Anterior cingulate cortex (tissue), 58 donors: ENCODE results near the gene PKP4.

Experiments
- DNase-seq, 58 donors: peaks; one replicate each; lab custom pipeline; 2025; lab: John Stamatoyannopoulos, UW

PKP4 gene

GRCh38 chr2:158582670-158583069 lies 125.9 kb downstream of the PKP4 start:
- DNase-seq: no peak

GRCh38 chr2:158583923-158584322 lies 127.2 kb downstream of the PKP4 start:
- DNase-seq: no peak

DNA sequence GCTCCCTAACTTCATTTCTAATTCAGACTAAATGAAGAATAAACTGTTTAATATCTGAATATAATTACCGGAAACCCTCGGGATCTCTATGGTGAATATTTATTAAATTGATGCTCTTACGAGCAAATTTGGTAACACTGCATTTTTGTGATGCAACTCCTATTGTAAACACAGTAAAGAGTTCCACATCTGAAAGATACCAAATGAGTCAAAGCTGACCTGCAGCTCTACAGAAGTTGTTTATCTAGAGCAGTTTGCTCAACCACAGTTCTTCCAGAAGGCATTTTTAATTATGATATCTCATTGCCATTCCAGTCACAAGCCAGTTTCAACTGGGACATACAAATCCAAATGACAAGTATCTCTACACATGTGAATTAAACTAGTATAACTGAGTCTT lies 129.7 kb downstream of the PKP4 start:
- DNase-seq: no peak

GRCh38 chr2:158589303-158589702 lies 132.6 kb downstream of the PKP4 start:
- no peak for DNase-seq

DNA sequence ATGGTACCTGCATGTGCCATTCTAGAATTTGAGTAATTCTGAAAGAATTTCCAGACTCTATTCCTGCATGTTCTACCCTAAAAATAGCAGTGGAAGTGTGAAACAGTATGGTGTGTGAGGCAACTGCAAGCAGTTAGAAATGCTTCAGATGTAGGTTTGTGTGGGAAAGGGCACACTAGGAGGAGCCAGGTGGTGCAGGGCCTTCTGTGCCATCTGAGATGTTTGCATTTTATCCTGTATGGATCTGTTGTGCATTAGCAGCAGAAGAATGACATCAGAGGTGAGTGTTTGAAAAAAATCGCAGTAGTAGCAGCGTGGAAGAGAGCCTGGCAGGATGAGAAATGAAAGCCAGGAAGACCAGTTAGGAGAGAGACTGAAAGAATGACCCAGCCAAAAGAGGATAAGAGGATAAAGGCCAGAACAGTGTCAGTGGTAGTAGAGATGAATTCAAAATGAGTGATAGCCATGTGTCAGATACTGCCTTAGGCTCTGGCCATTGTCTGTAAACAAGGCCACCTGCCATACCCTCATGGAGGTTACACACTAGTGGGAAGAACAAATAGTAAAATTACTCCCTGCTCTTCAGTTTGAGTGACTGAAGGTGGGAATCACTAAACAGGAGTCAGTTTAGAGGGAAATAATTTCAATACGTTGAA lies 142.2 kb downstream of the PKP4 start:
- peak in 1 of 58 donors; percentile 13 for DNase-seq

DNA sequence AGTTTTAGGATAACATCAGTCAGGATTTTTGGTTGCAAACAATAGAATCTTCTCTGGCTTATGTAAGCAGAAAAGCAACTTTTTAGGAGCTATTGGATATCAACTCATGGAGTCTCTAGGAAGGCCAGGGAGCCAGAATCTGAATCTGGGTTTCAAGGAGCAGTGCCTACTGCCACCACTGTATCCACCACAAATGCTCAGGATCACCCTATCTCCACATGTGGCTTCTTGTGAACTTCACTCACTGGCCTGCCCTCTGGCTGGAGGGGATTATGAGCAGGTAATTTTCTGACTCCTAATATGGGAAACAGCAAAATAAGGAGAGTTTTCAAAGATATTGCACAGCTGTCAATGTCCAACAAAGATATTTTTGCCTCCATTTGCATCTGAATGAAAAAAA lies 142.9 kb downstream of the PKP4 start:
- DNase-seq: no peak

DNA sequence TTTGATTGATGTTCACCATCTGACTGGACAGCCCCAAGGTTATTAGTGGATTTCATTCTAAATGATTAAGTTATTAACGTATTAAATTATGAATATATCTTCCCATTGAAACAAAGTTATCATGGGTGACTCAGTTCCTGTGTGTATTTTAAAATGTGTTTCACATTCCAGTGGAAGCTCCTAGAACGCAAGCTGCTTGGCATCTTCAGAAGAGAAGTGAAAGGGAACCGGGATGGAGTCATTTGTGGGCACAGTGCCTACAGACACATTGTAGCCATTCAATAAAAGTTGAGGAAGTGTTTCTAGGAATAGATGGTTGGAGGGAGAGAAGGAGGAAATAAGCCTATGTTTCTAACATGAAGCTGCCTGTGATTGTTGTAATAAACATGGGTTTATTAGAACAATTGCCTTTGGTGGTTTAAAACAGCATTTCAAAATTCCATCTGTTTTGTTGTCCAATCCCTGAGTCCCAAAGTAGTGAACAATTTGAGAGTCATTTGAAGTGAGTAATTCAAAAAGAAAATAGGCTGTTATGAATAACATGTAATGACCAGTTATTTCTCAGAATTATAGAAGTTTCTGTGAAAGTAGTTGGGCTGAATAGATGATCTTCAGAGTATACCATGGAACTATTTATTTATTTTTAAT lies 143.5 kb downstream of the PKP4 start:
- DNase-seq: peak in 6 of 58 donors; percentile 7 to 41 (median 12)

DNA sequence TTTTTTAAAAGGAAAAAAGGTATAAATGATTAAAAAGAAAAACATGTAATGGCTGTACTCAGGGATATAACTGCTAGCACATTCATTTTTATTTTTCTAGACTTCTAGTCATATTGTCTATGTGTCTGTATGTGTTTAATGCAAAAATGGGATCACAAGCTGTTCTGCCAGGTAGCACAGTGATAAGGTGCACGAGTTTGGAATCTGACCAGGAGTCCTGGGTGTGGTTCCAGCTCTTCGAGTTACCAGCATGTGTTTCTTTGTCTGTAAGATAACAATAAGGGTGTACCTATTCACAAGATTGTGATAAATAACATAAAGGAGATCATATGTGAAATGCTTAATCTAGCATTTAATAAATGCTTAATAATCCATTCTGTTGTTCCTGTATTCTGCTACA lies 145.3 kb downstream of the PKP4 start:
- no peak for DNase-seq

DNA sequence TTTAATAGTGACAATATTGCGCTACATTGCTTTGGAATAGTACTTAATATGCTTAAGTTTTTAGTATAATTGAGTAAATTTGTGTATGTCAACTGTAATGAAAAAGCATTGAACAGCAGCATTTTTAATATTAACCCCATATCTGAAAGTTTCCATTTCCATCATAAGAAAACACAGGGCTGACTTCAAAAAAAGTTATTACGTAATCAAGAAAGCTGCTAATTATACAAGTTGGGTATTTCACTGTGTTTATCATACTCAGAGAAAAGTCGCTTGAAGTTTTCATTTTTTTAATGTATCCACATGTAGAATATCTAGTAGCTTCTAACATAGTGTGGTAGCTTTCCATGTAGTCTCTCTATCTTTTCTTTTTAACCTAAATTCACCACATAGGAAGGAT lies 146.5 kb downstream of the PKP4 start:
- DNase-seq: no peak

GRCh38 chr2:158603986-158604385 lies 147.2 kb downstream of the PKP4 start:
- no peak for DNase-seq

- no peak for DNase-seq
Observed at GRCh38 chr2:158610059-158610458, 153.3 kb downstream of the PKP4 start.

GRCh38 chr2:158616480-158617000 lies 159.8 kb downstream of the PKP4 start:
- DNase-seq: no peak

DNA sequence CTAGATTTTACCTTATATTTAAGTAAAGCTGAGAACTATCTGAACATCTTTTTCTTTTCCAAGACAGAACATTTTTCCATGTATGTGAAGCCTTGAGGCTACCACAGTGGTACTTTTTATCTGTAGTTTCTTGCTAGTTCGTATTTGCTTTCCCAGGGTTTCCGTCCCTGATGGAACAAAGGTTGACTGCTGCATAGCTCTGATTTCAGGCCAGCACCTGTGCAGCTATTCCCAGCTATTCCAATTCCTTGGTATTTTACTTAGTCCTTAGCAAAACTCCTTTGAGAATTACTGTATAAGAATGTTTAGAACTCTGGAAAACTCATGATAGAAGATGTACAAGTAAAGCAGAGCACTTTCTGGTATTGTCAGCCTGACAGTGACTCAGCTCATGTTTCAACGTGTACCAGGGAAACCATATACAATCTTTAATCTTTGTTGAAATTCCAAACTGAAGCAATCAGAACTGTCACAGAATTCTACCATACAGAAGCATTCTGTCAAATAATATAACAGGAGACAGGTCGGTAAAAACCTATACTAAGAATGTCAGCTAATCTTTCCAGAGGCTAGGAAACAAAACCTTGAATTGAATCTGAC lies 162.2 kb downstream of the PKP4 start:
- DNase-seq: no peak

DNA sequence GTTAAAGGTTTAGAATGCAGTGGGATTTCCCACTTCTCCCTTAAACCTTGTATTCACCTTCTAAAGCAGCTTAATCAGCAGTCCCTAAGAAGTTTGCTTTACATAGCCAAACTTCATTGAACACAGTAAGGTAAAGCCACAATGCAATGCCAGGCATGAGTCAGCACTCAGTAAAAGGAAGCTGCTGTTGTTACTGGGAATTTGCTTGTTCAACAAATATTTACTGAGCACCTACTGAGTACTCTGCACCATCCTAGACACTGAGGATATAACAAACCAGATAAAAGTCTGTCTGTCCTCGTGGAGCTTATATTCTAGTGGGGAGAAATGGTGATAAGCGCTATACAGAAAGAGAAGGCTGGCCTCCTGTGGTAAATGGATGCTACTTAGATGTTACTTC lies 162.7 kb downstream of the PKP4 start:
- DNase-seq: no peak

DNA sequence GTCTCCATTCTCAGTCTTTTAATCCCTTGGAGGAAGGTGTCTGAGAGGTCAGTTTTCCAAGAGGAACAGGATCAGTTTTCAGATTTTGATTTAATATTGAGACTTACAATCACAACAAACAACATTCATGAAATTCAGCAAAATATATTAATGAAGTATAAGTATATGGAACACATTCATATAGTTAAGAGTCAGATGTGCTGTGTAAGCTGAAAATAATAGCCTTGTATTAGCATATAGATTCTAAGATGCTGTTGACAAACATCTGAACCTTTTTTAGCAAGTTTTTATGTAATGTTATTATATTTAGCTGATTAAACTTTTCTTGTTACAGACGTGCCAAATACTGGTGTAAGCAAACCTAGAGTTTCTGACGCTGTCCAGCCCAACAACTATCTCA lies 163.9 kb downstream of the PKP4 start:
- DNase-seq: no peak

GRCh38 chr2:158624071-158624667 lies 167.4 kb downstream of the PKP4 start:
- no peak for DNase-seq

DNA sequence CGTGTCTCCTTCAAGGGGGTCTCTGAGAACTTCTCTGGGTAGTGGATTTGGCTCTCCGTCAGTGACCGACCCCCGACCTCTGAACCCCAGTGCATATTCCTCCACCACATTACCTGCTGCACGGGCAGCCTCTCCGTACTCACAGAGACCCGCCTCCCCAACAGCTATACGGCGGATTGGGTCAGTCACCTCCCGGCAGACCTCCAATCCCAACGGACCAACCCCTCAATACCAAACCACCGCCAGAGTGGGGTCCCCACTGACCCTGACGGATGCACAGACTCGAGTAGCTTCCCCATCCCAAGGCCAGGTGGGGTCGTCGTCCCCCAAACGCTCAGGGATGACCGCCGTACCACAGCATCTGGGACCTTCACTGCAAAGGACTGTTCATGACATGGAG lies 168.2 kb downstream of the PKP4 start:
- no peak for DNase-seq

GRCh38 chr2:158629116-158629515 lies 172.4 kb downstream of the PKP4 start:
- DNase-seq: no peak

DNA sequence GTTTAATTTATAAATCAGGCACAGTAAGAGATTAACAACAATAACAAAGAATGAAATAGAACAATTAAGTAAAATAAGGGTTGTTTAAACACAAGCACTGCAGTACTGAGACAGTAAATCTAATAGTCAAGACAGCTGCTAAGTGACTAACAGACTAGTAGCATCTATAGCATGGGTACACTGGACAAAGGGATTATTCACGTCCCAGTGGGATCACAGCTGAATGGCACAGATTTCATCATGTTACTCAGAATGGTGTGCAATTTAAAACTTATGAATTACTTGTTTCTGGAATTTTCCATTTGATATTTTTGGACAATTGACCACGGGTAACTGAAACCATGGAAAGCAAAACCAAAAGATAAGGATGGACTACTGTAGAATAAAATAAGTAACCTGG lies 176.5 kb downstream of the PKP4 start:
- peak in 1 of 58 donors; percentile 10 for DNase-seq

- no peak for DNase-seq
Observed at GRCh38 chr2:158634627-158635026, 177.9 kb downstream of the PKP4 start.

DNA sequence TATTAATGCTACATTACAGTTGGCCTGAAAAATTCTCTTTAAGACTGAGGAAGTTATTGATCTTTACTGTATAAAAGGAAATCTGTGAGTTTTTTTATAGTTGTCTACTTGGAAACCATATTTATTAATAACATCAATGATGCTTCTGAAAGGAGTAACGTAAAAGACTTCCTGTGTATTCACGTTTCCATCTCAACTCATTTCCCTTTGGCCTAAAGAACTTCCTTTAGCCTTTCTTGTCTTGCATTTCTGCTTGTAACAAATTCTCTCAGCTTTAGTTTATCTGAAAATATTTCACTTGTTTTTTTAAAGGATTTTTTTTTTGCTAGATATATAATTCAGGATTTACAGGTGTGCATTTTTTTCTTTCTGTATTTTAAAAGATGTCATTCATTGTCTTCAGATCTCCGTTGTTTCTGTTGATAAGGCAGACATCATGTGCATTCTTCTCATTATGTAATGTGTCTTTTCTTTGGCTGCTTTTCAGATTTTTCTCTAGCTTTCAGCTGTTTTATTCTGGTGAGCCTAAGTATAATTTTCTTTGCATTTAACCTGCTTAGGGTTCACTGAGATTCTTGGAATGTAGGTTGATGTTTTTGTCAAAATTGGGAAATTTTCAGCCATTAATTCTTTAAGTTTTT lies 179.3 kb downstream of the PKP4 start:
- no peak for DNase-seq
